ENCODE data around the gene CELF4. TPM values are rescaled to one million over a fixed set of nuclear protein-coding genes. Genes with fewer than 3 reads are reported as not detected.

CELF4 gene
- total RNA-seq, 1 experiment from 2014 or later, result 0.11 TPM

- TF ChIP-seq CTCF (IDR thresholded peaks at IDR 0.05; ENCODE audit: insufficient read depth in 1 of 2, low read depth in 1 of 2, low read length in 1 of 2, severe bottlenecking in 1 of 2, unreplicated experiment in 1 of 2), result no peak
- Mint-ChIP-seq H3K27ac (ENCODE audit: unreplicated experiment) (no peak overlapping the region), H3K4me1 (ENCODE audit: low read depth, unreplicated experiment) (no peaks in the 10 kb centered on the region), H3K4me3 (ENCODE audit: unreplicated experiment) (no peak overlapping the region), H3K9me3 (ENCODE audit: unreplicated experiment) (no peaks in the 10 kb centered on the region), H3K36me3 (ENCODE audit: insufficient read depth, unreplicated experiment) (no peaks in the 10 kb centered on the region), H3K27me3 (ENCODE audit: insufficient read depth, unreplicated experiment) (peaks cover 13% of the 10 kb centered on the region)
- Histone ChIP-seq H3K27me3 (replicated peaks; ENCODE audit: control insufficient read depth, insufficient read depth, low read length) (no peaks in the 10 kb centered on the region), H3K36me3 (ENCODE audit: control insufficient read depth, insufficient read depth, low read length) (no peaks in the 10 kb centered on the region), H3K9me3 (no peaks in the 10 kb centered on the region), H3K4me3 (ENCODE audit: low read depth, low read length) (no peak overlapping the region), H3K4me1 (no peaks in the 10 kb centered on the region)
- DNase-seq, result no peak
- ChIA-PET CTCF (no interaction called here), POLR2A (no interaction called here)
- intact Hi-C loops (cut with micrococcal nuclease; ENCODE audit: unreplicated experiment), result no loop called here
- BruUV-seq (replicated peaks), result no TSS peak
These were observed 43.8 kb downstream of the CELF4 start for GRCh38 chr18:37521510-37522465.

GRCh38 chr18:37520508-37520907, 45.1 kb downstream of the CELF4 start:
- TF ChIP-seq CTCF (IDR thresholded peaks at IDR 0.05; ENCODE audit: insufficient read depth in 1 of 2, low read depth in 1 of 2, low read length in 1 of 2, severe bottlenecking in 1 of 2, unreplicated experiment in 1 of 2), result no peak
- no peaks in the 10 kb centered on the region for H3K36me3 Mint-ChIP-seq (ENCODE audit: insufficient read depth, unreplicated experiment)
- no peak overlapping the region for H3K4me3 ChIP-seq (ENCODE audit: low read depth, low read length)
- H3K9me3 ChIP-seq, result no peaks in the 10 kb centered on the region
- BruUV-seq (replicated peaks), result no TSS peak
- ChIA-PET CTCF (interaction anchor here (0.6 kb wide), 1 partner anchor 1472 kb away, joined by 5 read pairs; no protein-coding TSS in a partner anchor), POLR2A (no interaction called here)
- H3K36me3 ChIP-seq (ENCODE audit: control insufficient read depth, insufficient read depth, low read length), result no peaks in the 10 kb centered on the region
- no peaks in the 10 kb centered on the region for H3K4me1 ChIP-seq
- no peak overlapping the region for H3K4me3 Mint-ChIP-seq (ENCODE audit: unreplicated experiment)
- H3K27me3 Mint-ChIP-seq (ENCODE audit: insufficient read depth, unreplicated experiment), result peaks cover 13% of the 10 kb centered on the region
- no peaks in the 10 kb centered on the region for H3K4me1 Mint-ChIP-seq (ENCODE audit: low read depth, unreplicated experiment)
- intact Hi-C loops (cut with micrococcal nuclease; ENCODE audit: unreplicated experiment), result no loop called here
- no peak overlapping the region for H3K27ac Mint-ChIP-seq (ENCODE audit: unreplicated experiment)
- no peak for DNase-seq
- H3K9me3 Mint-ChIP-seq (ENCODE audit: unreplicated experiment), result no peaks in the 10 kb centered on the region
- H3K27me3 ChIP-seq (replicated peaks; ENCODE audit: control insufficient read depth, insufficient read depth, low read length), result no peaks in the 10 kb centered on the region

DNA sequence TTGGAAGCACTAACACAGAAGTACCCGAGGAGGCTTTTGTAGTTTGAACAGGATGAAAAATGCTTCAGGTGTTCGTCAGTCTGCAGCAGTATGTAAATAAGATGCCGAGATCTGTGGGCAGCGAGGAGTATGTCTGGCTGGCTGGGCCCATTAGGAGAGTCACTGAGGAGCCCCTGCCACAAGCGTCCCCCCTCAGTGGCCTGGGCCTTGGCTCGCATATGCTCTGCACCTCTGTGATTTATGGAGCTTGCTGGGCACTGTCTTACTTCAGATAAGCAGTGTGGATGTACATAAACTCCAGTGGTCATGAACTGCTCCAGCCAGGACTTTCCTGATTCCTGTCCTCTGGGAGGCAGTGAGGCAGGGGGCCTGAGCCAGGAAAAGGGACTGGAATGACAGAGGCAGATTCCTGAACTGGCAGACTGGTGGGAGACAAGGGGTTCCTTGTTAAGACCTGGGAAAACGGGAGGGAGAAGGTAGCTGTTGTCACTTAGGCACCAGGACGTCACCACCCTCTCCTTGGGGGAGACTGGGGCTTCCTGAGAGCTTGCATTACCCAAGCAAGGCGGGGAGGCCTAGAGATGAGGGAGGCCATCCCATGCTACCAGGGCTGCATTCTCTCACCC, 46.0 kb downstream of the CELF4 start:
- Mint-ChIP-seq H3K9me3 (ENCODE audit: unreplicated experiment) (no peaks in the 10 kb centered on the region), H3K27me3 (ENCODE audit: insufficient read depth, unreplicated experiment) (peaks cover 11% of the 10 kb centered on the region), H3K36me3 (ENCODE audit: insufficient read depth, unreplicated experiment) (no peaks in the 10 kb centered on the region), H3K4me3 (ENCODE audit: unreplicated experiment) (no peak overlapping the region), H3K4me1 (ENCODE audit: low read depth, unreplicated experiment) (no peaks in the 10 kb centered on the region), H3K27ac (ENCODE audit: unreplicated experiment) (no peak overlapping the region)
- BruUV-seq (replicated peaks), result no TSS peak
- Histone ChIP-seq H3K4me3 (ENCODE audit: low read depth, low read length) (no peak overlapping the region), H3K36me3 (ENCODE audit: control insufficient read depth, insufficient read depth, low read length) (no peaks in the 10 kb centered on the region), H3K9me3 (no peaks in the 10 kb centered on the region), H3K27me3 (replicated peaks; ENCODE audit: control insufficient read depth, insufficient read depth, low read length) (no peaks in the 10 kb centered on the region), H3K4me1 (no peaks in the 10 kb centered on the region)
- no peak for TF ChIP-seq CTCF (IDR thresholded peaks at IDR 0.05; ENCODE audit: insufficient read depth in 1 of 2, low read depth in 1 of 2, low read length in 1 of 2, severe bottlenecking in 1 of 2, unreplicated experiment in 1 of 2)
- POLR2A ChIA-PET, result no interaction called here
- CTCF ChIA-PET, result interaction anchor here (0.6 kb wide), 1 partner anchor 1471 kb away, joined by 5 read pairs; no protein-coding TSS in a partner anchor
- no peak for DNase-seq
- intact Hi-C loops (cut with micrococcal nuclease; ENCODE audit: unreplicated experiment), result no loop called here
